Smooth muscle cell (in vitro differentiated cells): ENCODE measurements around the gene CHCHD3. TPM values are rescaled to one million over a fixed set of nuclear protein-coding genes. Genes with fewer than 3 reads are reported as not detected.

Experiments
- DNase-seq: peaks from one replicate; lab custom pipeline; 2025; ENCODE audit not compliant: unreplicated experiment; lab: John Stamatoyannopoulos, UW
- H2AFZ ChIP-seq: fragments of 200-600 bp; sonication (generic); 2 replicates; pipeline ENCODE4 v1.6.0; 2016; ENCODE audit warnings: antibody characterized with exemption, low read depth, mild to moderate bottlenecking
- H3F3A ChIP-seq: fragments of 200-600 bp; sonication (generic); 2 replicates; pipeline ENCODE4 v1.6.0; 2017; ENCODE audit warnings: antibody characterized with exemption, low read depth
- H3K27ac ChIP-seq: fragments of 200-600 bp; sonication (generic); 2 replicates; pipeline ENCODE4 v1.5.1; 2016; ENCODE audit warnings: low read depth, mild to moderate bottlenecking
- H3K27me3 ChIP-seq: fragments of 200-600 bp; sonication (generic); 2 replicates; pipeline ENCODE4 v1.6.1; 2016; ENCODE audit warnings: low read depth, mild to moderate bottlenecking
- H3K36me3 ChIP-seq: fragments of 200-600 bp; sonication (generic); 2 replicates; pipeline ENCODE4 v1.5.1; 2016; ENCODE audit warnings: low read depth
- H3K4me1 ChIP-seq: fragments of 200-600 bp; sonication (generic); 2 replicates; pipeline ENCODE4 v1.5.1; 2016; ENCODE audit warnings: low read depth
- H3K4me2 ChIP-seq: fragments of 200-600 bp; sonication (generic); 2 replicates; pipeline ENCODE4 v1.6.0; 2016; ENCODE audit warnings: mild to moderate bottlenecking
- H3K4me3 ChIP-seq: fragments of 200-600 bp; sonication (generic); 2 replicates; pipeline ENCODE4 v1.5.1; 2016; ENCODE audit warnings: mild to moderate bottlenecking
- H3K79me2 ChIP-seq: fragments of 200-600 bp; sonication (generic); 2 replicates; pipeline ENCODE4 v1.6.0; 2016; ENCODE audit warnings: low read depth, mild to moderate bottlenecking
- H3K9ac ChIP-seq: fragments of 200-600 bp; sonication (generic); 2 replicates; pipeline ENCODE4 v1.6.0; 2016; ENCODE audit warnings: low read depth
- H3K9me3 ChIP-seq: fragments of 200-600 bp; sonication (generic); replicated peaks from 2 replicates; pipeline ENCODE4 v1.5.1; 2016; ENCODE audit warnings: low read depth
- H4K20me1 ChIP-seq: fragments of 200-600 bp; sonication (generic); 2 replicates; pipeline ENCODE4 v1.6.0; 2016; ENCODE audit warnings: low read depth
- CTCF ChIP-seq: fragments of 200-600 bp; sonication (generic); IDR thresholded peaks from 2 replicates; pipeline ENCODE4 v1.5.1; 2017; ENCODE audit warnings: borderline replicate concordance, mild to moderate bottlenecking, antibody characterized with exemption; ENCODE audit not compliant: insufficient read depth, poor library complexity, severe bottlenecking
- WGBS: methylation state at CpG from one replicate; pipeline ENCODE4 v1.1.7; 2016; ENCODE audit warnings: low lambda C conversion rate; 5-methylcytosine and 5-hydroxymethylcytosine counted together
- polyA plus RNA-seq: library from polyadenylated mRNA; unstranded; fragments of >200 nt; fragmentation: Nextera tagmentation; extraction: Ambion mirVana; gene quantifications from 2 replicates; pipeline ENCODE4 v1.2.1, GENCODE V29; 2016
- total RNA-seq: library from RNA; depleted of rRNA; stranded (reverse); fragments of >200 nt; gene quantifications from 2 replicates; pipeline ENCODE4 v1.2.3, GENCODE V29; 2014

CHCHD3 gene
- total and polyA plus RNA-seq, 2 experiments from 2014 or later: 49.8 to 59.2 TPM

- Histone ChIP-seq H3K4me1 (no peaks in the 10 kb centered on the region), H3F3A (no peaks in the 10 kb centered on the region), H3K27me3 (no peaks in the 10 kb centered on the region), H2AFZ (no peak overlapping the region), H3K27ac (no peak overlapping the region), H3K9me3 (no peaks in the 10 kb centered on the region), H3K36me3 (no peaks in the 10 kb centered on the region), H4K20me1 (peaks cover 55% of the 10 kb centered on the region), H3K4me2 (no peak overlapping the region), H3K9ac (no peak overlapping the region), H3K4me3 (no peak overlapping the region), H3K79me2 (peaks cover 42% of the 10 kb centered on the region)
- no peak for TF ChIP-seq CTCF
- no peak for DNase-seq
Measured at GRCh38 chr7:133027397-133027796, 54.5 kb downstream of the CHCHD3 start.

DNA sequence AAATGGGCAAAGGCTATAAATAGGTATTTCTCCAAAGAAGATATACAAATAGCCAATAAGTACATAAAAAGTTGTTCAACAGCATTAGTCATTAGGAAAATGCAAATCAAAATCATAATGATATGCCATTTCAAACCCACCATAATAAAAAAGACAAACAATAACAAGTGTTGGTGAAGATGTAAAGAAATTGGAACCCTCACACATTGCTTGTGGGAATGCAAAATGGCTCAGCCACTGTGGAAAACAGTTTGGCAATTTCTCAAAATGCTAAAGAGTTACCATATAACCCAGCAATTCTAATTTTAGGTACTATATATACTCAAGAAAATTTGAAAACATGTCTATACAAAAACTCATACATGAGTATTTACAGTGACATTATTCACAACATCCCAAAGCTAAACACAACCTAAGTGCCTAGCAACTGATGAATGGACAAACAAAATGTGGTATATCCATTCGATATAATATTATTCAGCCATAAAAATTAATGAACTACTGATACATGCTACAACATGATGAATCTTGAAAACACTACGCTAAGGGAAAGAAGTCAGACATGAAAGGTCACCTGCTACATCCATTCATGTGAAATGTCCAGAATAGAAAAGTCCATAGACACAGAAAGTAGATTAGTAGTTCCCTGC, 55.6 kb downstream of the CHCHD3 start:
- Histone ChIP-seq H3K4me2 (no peak overlapping the region), H3K4me3 (no peak overlapping the region), H3K27ac (no peak overlapping the region), H3K9me3 (no peaks in the 10 kb centered on the region), H3K4me1 (no peaks in the 10 kb centered on the region), H3K36me3 (no peaks in the 10 kb centered on the region), H3K79me2 (peaks cover 38% of the 10 kb centered on the region), H4K20me1 (peaks cover 46% of the 10 kb centered on the region), H2AFZ (no peak overlapping the region), H3K27me3 (no peaks in the 10 kb centered on the region), H3F3A (no peaks in the 10 kb centered on the region), H3K9ac (no peak overlapping the region)
- WGBS: 96% methylated on average over 2 of the region's 2 CpGs
- DNase-seq: no peak
- no peak for TF ChIP-seq CTCF

- H3K79me2 ChIP-seq: peaks cover 26% of the 10 kb centered on the region
- H3K27ac ChIP-seq: no peak overlapping the region
- H3K4me3 ChIP-seq: no peak overlapping the region
- H2AFZ ChIP-seq: no peak overlapping the region
- no peaks in the 10 kb centered on the region for H3K36me3 ChIP-seq
- peaks cover 36% of the 10 kb centered on the region for H4K20me1 ChIP-seq
- no peaks in the 10 kb centered on the region for H3K9me3 ChIP-seq
- no peak for DNase-seq
- H3K4me2 ChIP-seq: no peak overlapping the region
- no peak for TF ChIP-seq CTCF
- no peaks in the 10 kb centered on the region for H3K4me1 ChIP-seq
- H3K9ac ChIP-seq: no peak overlapping the region
- no peaks in the 10 kb centered on the region for H3F3A ChIP-seq
- 91% methylated on average over 2 of the region's 2 CpGs for whole genome bisulfite sequencing
- no peaks in the 10 kb centered on the region for H3K27me3 ChIP-seq
Measured at GRCh38 chr7:133025056-133025455, 56.8 kb downstream of the CHCHD3 start.

GRCh38 chr7:133024596-133024995, 57.3 kb downstream of the CHCHD3 start:
- Histone ChIP-seq H3K4me1 (no peaks in the 10 kb centered on the region), H3K9ac (no peak overlapping the region), H3K36me3 (no peaks in the 10 kb centered on the region), H3K27ac (no peak overlapping the region), H3K79me2 (peaks cover 21% of the 10 kb centered on the region), H2AFZ (no peak overlapping the region), H3K9me3 (no peaks in the 10 kb centered on the region), H3K4me2 (no peak overlapping the region), H3K4me3 (no peak overlapping the region), H4K20me1 (peaks cover 36% of the 10 kb centered on the region), H3F3A (no peaks in the 10 kb centered on the region), H3K27me3 (no peaks in the 10 kb centered on the region)
- TF ChIP-seq CTCF: no peak
- DNase-seq: no peak
- WGBS: 81% methylated on average over 5 of the region's 5 CpGs
